Common myeloid progenitor, CD34-positive (primary cell): ENCODE data around the gene PLAAT1.

Experiments used
- CTCF ChIA-PET: fragments of 350-600 bp; sonication (Branson Sonifier 250); formaldehyde crosslinking; loops from one replicate; lab custom pipeline; 2021; ENCODE audit warnings: antibody characterized with exemption; lab: Charles Lee
- POLR2A ChIA-PET: fragments of 350-600 bp; sonication (Branson Sonifier 250); formaldehyde crosslinking; loops from one replicate; lab custom pipeline; 2021; ENCODE audit warnings: antibody characterized with exemption; lab: Charles Lee
- DNase-seq, 3 donors: peaks; one replicate each; pipeline versions ENCODE4 v3.0.0 to v3.0.0-alpha.2; 2013
- H3K27ac ChIP-seq, 2 experiments: 1 replicate in 1 of 2; 2 replicates in 1 of 2; pipeline ENCODE4 v1.7.0; 2013; ENCODE audit warnings: inconsistent platforms in 2 of 2, low read length in 2 of 2, mild to moderate bottlenecking in 2 of 2, low read depth in 1 of 2, moderate library complexity in 1 of 2; ENCODE audit not compliant: severe bottlenecking in 2 of 2, insufficient read depth in 1 of 2, poor library complexity in 1 of 2
- H3K27me3 ChIP-seq, 5 experiments: replicated peaks in 2 of 5; 1 replicate in 3 of 5; 2 replicates in 2 of 5; pipeline versions ENCODE4 v1.6.1 to v1.7.0; 2013; ENCODE audit warnings: low read length in 4 of 5, mild to moderate bottlenecking in 2 of 5, moderate library complexity in 2 of 5, inconsistent platforms in 1 of 5; ENCODE audit not compliant: insufficient read depth in 5 of 5, control insufficient read depth in 4 of 5
- H3K36me3 ChIP-seq, 4 experiments: 1 replicate in 2 of 4; 2 replicates in 2 of 4; pipeline versions ENCODE4 v1.6.1 to v1.7.0; 2013; ENCODE audit warnings: low read length in 3 of 4, control low read depth in 1 of 4, mild to moderate bottlenecking in 1 of 4; ENCODE audit not compliant: control insufficient read depth in 4 of 4, insufficient read depth in 4 of 4
- H3K4me1 ChIP-seq, 4 experiments: 1 replicate in 3 of 4; 2 replicates in 1 of 4; pipeline versions ENCODE4 v1.6.1 to v1.7.1; 2013; ENCODE audit warnings: low read length in 3 of 4, mild to moderate bottlenecking in 3 of 4, control low read depth in 1 of 4, inconsistent platforms in 1 of 4, moderate library complexity in 1 of 4; ENCODE audit not compliant: control insufficient read depth in 4 of 4, insufficient read depth in 4 of 4; ENCODE audit errors: control extremely low read depth in 1 of 4
- H3K4me3 ChIP-seq, 7 experiments: 1 replicate in 4 of 7; 2 replicates in 3 of 7; pipeline versions ENCODE4 v1.5.1 to v1.7.0; 2013; ENCODE audit warnings: mild to moderate bottlenecking in 7 of 7, low read length in 6 of 7, moderate library complexity in 6 of 7, inconsistent platforms in 2 of 7, low read depth in 2 of 7, control low read depth in 1 of 7; ENCODE audit not compliant: insufficient read depth in 4 of 7, control insufficient read depth in 1 of 7; ENCODE audit errors: extremely low read depth in 1 of 7
- H3K9me3 ChIP-seq, 5 experiments: 1 replicate in 4 of 5; 2 replicates in 1 of 5; pipeline versions ENCODE4 v1.6.1 to v1.7.1; 2013; ENCODE audit warnings: low read length in 4 of 5, mild to moderate bottlenecking in 2 of 5, inconsistent platforms in 1 of 5, low read depth in 1 of 5, moderate library complexity in 1 of 5; ENCODE audit not compliant: control insufficient read depth in 4 of 5, insufficient read depth in 2 of 5; ENCODE audit errors: control extremely low read depth in 1 of 5
- WGBS: methylation state at CpG from one replicate; pipeline ENCODE4 v1.1.5; 2013; ENCODE audit not compliant: insufficient coverage; 5-methylcytosine and 5-hydroxymethylcytosine counted together

The PLAAT1 gene

GRCh38 chr3:193292386-193292785 lies 51.4 kb downstream of the PLAAT1 start:
- no peaks in the 10 kb centered on the region for H3K36me3 ChIP-seq
- WGBS, result 100% methylated on average over 1 of the region's 3 CpGs
- no peaks in the 10 kb centered on the region for H3K27me3 ChIP-seq
- H3K9me3 ChIP-seq, result peaks cover 2 to 17% (median 6%) of the 10 kb centered on the region in 5 experiments
- ChIA-PET CTCF (no interaction called here), POLR2A (interaction anchor here (0.6 kb wide), 1 partner anchor 166 kb away, joined by 3 read pairs; no protein-coding TSS in a partner anchor)
- H3K4me3 ChIP-seq, result no peak overlapping the region
- no peaks in the 10 kb centered on the region for H3K4me1 ChIP-seq
- H3K27ac ChIP-seq, result no peak overlapping the region
- no peak for DNase-seq

- H3K4me3 ChIP-seq, result no peak overlapping the region
- H3K27me3 ChIP-seq, result peaks cover 0 to 3% (median 0%) of the 10 kb centered on the region in 5 experiments
- ChIA-PET CTCF (interaction anchor here (0.5 to 1.3 kb wide), 2 partner anchors 12 to 1271 kb away, joined by 3 read pairs; no protein-coding TSS in a partner anchor), POLR2A (no interaction called here)
- 93% methylated on average over 2 of the region's 2 CpGs for WGBS
- peaks cover 0 to 17% (median 6%) of the 10 kb centered on the region in 5 experiments for H3K9me3 ChIP-seq
- no peak overlapping the region for H3K27ac ChIP-seq
- no peaks in the 10 kb centered on the region for H3K4me1 ChIP-seq
- no peaks in the 10 kb centered on the region for H3K36me3 ChIP-seq
- DNase-seq, result no peak
Measured at GRCh38 chr3:193295985-193296384, 55.0 kb downstream of the PLAAT1 start.

- 89% methylated on average over 4 of the region's 5 CpGs for WGBS
- Histone ChIP-seq H3K27ac (no peak overlapping the region), H3K9me3 (peaks cover 0 to 3% (median 0%) of the 10 kb centered on the region in 5 experiments), H3K36me3 (no peaks in the 10 kb centered on the region), H3K4me3 (no peak overlapping the region), H3K4me1 (no peaks in the 10 kb centered on the region), H3K27me3 (peaks cover 0 to 3% (median 0%) of the 10 kb centered on the region in 5 experiments)
- no peak for DNase-seq
- POLR2A ChIA-PET, result no interaction called here
- CTCF ChIA-PET, result interaction anchor here (1.0 kb wide), 1 partner anchor 480 kb away, joined by 4 read pairs; no protein-coding TSS in a partner anchor
Measured at GRCh38 chr3:193297421-193297820, 56.4 kb downstream of the PLAAT1 start.

DNA sequence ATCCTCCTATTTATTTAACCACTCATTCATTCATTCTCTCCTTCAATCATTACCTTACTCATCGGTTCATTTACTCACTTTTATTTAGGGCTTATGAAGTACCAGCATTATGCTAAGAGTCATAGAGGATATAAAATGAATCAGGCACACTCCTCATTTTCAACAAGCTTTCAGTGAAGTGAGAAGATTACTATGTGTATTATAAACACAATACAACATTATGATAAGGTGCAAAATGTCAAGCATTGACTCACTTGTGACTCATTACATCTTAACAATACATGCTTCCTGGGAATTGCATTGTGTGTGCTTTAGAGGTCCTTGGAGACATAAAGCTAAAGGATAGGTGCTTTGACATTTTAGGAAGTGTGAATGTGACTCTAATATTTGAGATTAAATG lies 60.4 kb downstream of the PLAAT1 start:
- Histone ChIP-seq H3K4me3 (no peak overlapping the region), H3K27me3 (peaks cover 0 to 3% (median 0%) of the 10 kb centered on the region in 5 experiments), H3K9me3 (no peaks in the 10 kb centered on the region), H3K4me1 (no peaks in the 10 kb centered on the region), H3K27ac (no peak overlapping the region), H3K36me3 (no peaks in the 10 kb centered on the region)
- ChIA-PET CTCF (interaction anchor here (0.6 kb wide), 1 partner anchor 40 kb away, joined by 3 read pairs; no protein-coding TSS in a partner anchor), POLR2A (no interaction called here)
- no CpG with 5 or more reads among the region's 1 CpG for WGBS
- DNase-seq, result no peak

DNA sequence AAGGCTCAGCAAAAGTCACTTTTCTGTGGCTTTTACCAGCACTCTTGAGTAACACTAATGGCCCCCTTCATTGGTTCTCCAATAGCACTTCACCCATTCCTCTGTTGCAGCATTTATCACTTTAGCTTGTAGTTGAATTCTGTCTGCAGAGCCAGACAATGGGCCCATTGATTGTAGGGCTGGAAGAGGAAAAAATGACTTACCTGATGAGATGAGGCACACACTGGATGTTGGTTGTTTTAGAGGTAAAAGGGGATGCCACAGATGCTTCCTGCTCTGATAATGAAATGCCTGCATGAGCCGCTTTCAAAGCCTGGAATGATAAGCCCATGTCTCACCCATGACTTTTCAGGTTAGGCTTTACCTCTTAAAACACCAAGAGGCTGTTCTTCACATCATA lies 64.3 kb downstream of the PLAAT1 start:
- H3K27me3 ChIP-seq, result no peaks in the 10 kb centered on the region
- H3K4me3 ChIP-seq, result no peak overlapping the region
- H3K9me3 ChIP-seq, result no peaks in the 10 kb centered on the region
- no peak overlapping the region for H3K27ac ChIP-seq
- 88% methylated on average over 1 of the region's 1 CpG for WGBS
- POLR2A ChIA-PET, result no interaction called here
- no peaks in the 10 kb centered on the region for H3K4me1 ChIP-seq
- H3K36me3 ChIP-seq, result no peaks in the 10 kb centered on the region
- CTCF ChIA-PET, result interaction anchor here (1.5 kb wide), 1 partner anchor 28 kb away, joined by 3 read pairs; no protein-coding TSS in a partner anchor
- DNase-seq, result no peak

DNA sequence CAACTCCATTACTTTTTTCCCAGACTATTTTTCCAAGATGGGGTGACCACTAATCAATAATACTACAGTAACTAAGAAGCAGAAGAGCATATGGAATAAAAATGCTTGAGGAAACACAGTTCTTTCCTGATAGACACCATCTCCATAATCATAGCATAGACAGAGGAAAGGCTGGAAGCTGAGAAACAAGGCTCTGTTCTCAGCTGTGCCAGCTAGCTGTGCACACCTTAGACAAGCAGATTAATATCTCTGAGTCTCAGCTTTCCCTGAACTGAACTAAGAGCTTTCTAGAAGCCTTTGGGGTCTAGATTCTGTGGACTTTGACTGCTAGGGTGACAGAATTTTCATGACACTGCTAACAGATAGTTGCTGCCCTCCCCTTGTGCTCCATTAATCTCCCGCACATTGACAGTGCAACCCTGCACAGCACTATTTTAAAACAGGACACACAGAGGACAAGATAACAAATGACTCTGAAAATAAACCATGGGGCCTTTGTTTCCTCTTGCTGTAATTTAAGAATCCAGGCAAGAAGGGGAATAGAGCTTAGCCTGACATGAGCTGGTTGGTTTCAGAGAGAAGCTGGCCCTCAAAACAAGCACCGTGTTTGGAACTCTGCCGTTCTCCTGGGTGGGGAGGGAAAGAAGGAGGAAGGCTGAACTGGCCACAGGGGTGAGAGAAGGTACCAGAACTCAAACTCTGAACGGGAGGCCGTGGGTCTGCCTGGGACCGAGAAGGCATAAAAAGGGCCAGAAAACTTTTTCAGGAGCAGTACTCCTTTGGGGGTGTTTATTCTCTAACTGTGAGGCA lies 70.1 kb downstream of the PLAAT1 start:
- DNase-seq, result no peak
- ChIA-PET CTCF (no interaction called here), POLR2A (no interaction called here)
- Histone ChIP-seq H3K9me3 (no peaks in the 10 kb centered on the region), H3K4me3 (no peak overlapping the region), H3K4me1 (no peaks in the 10 kb centered on the region), H3K27me3 (no peaks in the 10 kb centered on the region), H3K36me3 (no peaks in the 10 kb centered on the region), H3K27ac (no peak overlapping the region)
- 68% methylated on average over 6 of the region's 6 CpGs for WGBS
